HG02678 (cell line): ENCODE results near the gene CTTNBP2NL.
"Not testable (repeated sequence)": the region's sequence is repeated elsewhere in the genome, so short reads cannot be mapped to it uniquely, and the experiment has no call there.

Source experiments
- ATAC-seq: cut with Tn5 transposase; IDR thresholded peaks from one replicate; pipeline ENCODE4 v1.9.1; 2021; ENCODE audit warnings: mild to moderate bottlenecking, moderate library complexity; ENCODE audit not compliant: unreplicated experiment

Gene CTTNBP2NL

GRCh38 chr1:112423207-112423606, 27.2 kb downstream of the CTTNBP2NL start:
- ATAC-seq = no peak

DNA sequence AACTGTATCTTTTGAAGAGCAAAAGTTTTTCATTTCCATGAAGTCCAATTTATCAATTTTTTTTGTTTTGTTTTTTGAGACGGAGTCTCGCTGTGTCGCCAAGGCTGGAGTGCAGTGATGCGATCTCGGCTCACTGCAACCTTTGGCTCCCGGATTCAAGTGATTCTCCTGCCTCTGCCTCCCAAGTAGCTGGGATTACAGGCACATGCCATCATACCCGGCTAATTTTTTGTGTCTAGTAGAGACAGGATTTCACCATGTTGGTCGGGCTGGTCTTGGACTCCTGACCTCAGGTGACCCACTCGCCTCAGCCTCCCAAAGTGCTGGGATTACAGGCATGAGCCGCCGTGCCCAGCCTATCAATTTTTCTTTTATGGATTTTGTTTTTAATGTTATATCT, 27.7 kb downstream of the CTTNBP2NL start:
- not testable (repeated sequence) for ATAC-seq

- no peak for ATAC-seq
Observed at GRCh38 chr1:112429749-112430148, 33.7 kb downstream of the CTTNBP2NL start.

- no peak for ATAC-seq
Observed at GRCh38 chr1:112431038-112431437, 35.0 kb downstream of the CTTNBP2NL start.

- ATAC-seq = no peak
Observed at GRCh38 chr1:112435448-112435847, 39.4 kb downstream of the CTTNBP2NL start.

DNA sequence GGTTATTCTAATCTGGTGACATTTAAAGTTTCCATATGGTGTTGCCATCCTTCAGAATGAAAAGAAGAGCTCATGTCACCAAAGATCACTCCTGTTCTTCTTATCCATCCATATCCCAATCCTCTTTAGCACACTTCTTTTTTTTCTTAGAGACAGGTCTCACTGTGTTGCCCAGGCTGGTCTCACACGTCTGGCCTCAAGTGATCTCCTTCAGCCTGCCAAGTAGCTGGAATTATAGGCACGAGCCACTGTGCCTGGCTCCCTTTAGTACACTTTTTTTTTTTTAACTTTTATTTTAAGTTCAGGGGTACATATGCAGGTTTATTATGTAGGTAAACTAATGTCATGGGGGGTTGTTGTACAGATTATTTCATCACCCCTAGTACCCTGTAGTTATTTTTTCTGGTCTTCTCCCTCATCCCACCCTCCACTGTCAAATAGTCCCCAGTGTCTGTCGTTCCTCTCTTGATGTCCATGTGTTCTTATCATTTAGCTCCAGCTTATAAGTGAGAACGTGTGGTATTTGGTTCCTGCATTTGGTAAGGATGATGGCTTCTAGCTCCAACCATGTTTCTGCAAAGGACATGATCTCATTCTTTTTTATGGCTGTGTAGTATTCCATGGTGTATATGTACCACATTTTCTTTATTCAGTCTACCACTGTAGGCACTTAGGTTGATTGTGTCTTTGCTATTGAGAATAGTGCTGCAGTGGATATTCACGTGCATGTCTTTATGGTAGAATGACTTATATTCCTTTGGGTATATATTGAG, 40.6 kb downstream of the CTTNBP2NL start:
- no peak for ATAC-seq

DNA sequence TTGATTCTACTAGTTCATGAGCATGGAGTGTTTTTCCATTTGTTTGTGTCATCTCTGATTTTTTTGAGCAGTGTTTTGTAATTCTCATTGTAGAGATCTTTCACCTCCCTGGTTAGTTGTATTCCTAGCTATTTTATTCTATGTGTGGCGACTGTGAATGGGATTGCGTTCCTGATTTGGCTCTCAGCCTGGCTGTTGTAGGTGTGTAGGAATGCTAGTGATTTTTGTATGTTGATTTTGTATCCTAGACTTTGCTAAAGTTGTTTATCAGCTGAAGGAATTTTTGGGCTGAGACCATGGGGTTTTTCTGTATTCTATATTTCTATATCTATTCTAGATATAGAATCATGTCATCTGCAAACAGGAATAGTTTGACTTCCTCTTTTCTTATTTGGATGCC, 42.1 kb downstream of the CTTNBP2NL start:
- not testable (repeated sequence) for ATAC-seq

GRCh38 chr1:112439592-112439991, 43.6 kb downstream of the CTTNBP2NL start:
- no peak for ATAC-seq

DNA sequence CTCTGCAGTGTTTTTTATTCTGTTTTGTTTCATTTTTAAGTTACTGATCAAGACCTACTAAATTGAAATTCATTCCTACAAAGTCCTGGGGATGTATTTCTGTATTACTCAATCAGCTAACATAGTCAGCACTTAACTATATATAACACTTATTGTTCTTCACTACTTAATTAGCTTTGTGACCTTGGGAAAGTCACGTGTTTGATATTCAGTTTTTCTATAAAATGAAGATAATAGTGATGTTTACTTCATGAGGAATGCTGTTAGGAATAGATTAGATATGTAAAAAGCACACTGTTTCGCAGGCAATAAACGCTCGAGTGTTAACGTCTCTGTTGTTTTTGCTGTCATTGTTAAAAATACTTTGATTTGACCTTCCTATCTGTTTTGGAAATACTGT, 44.6 kb downstream of the CTTNBP2NL start:
- no peak for ATAC-seq

DNA sequence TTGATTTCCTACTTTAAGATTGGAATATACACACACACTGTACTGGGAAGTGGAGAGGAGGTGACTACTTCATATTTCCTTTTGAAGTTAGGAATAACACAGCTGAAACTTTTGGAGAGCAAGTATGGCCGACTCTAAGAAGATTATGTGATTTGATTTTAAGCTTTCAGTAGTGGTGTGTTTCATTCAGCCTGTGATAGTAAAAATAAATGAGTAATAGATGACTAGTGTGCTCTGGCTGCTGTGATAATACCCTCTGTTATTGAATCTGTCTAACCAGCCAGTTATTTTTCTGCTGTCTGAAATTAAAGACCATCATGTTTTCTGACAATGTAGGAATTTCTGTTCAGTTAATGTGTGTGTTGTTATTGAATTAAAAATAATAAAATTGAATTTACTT, 48.3 kb downstream of the CTTNBP2NL start:
- no peak for ATAC-seq

- no peak for ATAC-seq
Observed at GRCh38 chr1:112445596-112445995, 49.6 kb downstream of the CTTNBP2NL start.

GRCh38 chr1:112446411-112446810, 50.4 kb downstream of the CTTNBP2NL start:
- no peak for ATAC-seq

DNA sequence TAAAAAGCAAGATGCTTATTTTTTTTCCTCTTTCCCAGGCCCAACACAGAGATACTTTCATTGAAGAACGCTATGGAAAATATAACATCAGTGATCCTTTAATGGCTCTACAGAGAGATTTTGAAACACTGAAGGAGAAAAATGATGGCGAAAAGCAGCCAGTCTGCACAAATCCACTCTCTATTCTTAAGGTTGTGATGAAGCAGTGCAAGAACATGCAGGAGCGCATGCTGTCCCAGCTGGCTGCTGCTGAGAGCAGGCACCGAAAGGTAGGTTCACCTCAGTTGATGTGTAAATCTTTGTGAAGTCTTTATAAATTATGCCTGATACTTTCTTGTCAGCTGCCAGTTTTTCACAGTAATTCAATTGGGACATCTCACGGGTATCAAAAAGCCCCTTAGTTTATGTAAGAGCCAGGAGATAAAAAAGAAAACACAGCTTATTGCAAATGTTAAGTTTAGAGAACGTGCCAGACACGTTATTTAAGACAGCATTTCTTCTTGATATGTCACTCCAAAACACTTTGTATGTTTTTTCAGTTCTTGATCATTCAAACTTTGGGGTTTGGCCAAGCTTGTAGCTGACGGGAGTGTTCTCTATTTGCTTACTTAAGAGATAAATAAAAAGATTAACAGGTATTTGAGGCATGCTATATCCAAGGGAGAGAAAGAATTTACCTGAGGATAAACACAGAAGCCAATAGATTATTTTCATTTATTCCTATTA, 53.1 kb downstream of the CTTNBP2NL start:
- ATAC-seq = no peak

DNA sequence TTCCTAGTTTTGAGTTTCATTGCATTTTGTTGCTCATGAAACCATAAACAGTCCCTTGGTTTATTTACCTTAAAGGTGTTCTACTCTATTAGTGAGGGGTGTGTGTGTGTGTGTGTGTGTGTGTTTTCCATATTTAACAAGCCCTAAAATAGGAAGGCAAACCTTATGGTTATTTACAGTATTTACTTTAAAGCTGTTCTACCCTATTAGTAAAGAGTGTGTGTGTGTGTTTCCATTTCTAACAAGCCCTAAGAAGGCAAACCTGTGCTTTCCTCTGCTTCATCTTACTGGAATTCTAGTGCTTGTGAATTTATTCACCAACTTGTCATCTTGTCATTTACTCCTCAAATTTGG, 53.6 kb downstream of the CTTNBP2NL start:
- ATAC-seq = no peak

DNA sequence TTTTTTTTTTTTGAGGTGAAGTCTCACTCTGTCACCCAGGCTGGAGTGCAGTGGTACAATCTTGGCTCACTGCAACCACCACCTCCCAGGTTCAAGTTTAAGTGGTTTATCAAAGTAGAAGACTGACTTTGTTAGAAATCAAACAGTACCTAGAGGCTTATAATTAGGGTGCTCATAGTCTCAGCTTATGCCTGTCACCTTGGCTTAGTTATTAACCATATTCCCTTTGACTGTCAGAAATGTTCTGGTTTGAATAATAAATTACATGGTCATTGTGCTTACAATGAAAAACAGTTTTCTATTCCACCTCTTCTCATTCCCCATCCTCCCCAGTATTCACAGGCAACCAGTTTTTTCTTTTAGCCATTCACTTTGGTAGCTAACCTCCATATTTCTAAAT, 54.8 kb downstream of the CTTNBP2NL start:
- no peak for ATAC-seq

- ATAC-seq = not testable (repeated sequence)
Observed at GRCh38 chr1:112451301-112451700, 55.3 kb downstream of the CTTNBP2NL start.

DNA sequence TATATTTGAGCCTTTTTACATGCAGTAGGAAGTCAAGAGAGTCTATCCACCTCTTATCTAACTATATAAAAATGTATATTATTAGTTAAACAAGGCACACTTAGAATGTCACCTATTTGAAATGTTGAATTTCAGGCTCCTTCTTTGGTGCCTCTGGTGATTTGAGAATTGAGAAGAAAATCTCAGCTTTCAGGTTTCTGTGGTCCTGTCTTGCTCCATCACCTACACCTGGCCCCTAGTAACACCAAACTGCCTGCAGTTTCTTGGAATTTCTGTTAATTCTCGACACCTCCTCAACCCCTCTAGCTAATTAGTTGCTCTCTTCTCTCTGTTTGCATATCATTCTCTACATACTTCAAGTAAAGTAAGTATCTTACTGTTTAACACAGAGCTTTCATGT, 57.9 kb downstream of the CTTNBP2NL start:
- ATAC-seq = no peak

- ATAC-seq = no peak
Observed at GRCh38 chr1:112454316-112454715, 58.3 kb downstream of the CTTNBP2NL start.

GRCh38 chr1:112457241-112457640, 61.2 kb downstream of the CTTNBP2NL start:
- ATAC-seq = no peak

DNA sequence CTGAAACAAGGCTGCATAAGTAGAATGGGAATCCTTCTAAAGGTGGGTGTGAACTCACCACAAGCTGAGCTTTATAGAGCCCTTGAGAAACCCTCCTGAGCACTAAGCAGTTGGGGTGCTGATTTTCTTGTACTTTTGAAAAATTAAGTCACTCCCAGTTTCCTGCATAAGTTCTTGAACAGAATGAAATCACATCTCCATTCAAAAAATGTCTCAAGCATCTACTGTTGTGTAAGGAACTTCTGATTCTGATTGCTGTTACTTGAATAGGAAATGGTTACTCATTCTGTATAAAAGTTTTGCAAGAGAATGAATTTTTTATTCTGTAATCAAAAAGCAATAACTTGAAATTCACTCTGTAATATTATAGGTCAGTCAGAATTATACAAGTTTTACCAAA, 61.9 kb downstream of the CTTNBP2NL start:
- no peak for ATAC-seq

GRCh38 chr1:112458756-112459155, 62.7 kb downstream of the CTTNBP2NL start:
- no peak for ATAC-seq

- ATAC-seq = no peak
Observed at GRCh38 chr1:112460615-112461014, 64.6 kb downstream of the CTTNBP2NL start.
